ENCODE results near the gene KATNAL2. TPM values are rescaled to one million over a fixed set of nuclear protein-coding genes. Genes with fewer than 3 reads are reported as not detected.

The KATNAL2 gene
- total and polyA plus RNA-seq, 7 experiments from 2014 or later = 1.1 to 2.8 (median 1.7) TPM; not detected in 2

GRCh38 chr18:47150824-47151366, 233.5 kb downstream of the KATNAL2 start:
- H3K9me3 Mint-ChIP-seq = peaks cover 0 to 2% (median 0%) of the 10 kb centered on the region in 11 donors
- Histone ChIP-seq H3K27me3 (ENCODE audit: control insufficient read depth in 2 of 2, insufficient read depth in 2 of 2, low read length in 2 of 2) (no peaks in the 10 kb centered on the region), H3K9me3 (ENCODE audit: control insufficient read depth in 2 of 3, low read length in 3 of 3) (no peaks in the 10 kb centered on the region), H3K27ac (ENCODE audit: low read depth, low read length) (peak overlapping the region; percentile 83), H3K4me1 (ENCODE audit: control insufficient read depth in 2 of 2, insufficient read depth in 2 of 2, low read length in 2 of 2) (peaks cover 18 to 24% of the 10 kb centered on the region in 2 donors), H3K36me3 (ENCODE audit: control insufficient read depth in 2 of 3, insufficient read depth in 3 of 3, low read length in 3 of 3) (peaks cover 0 to 8% (median 6%) of the 10 kb centered on the region in 3 experiments), H3K4me3 (ENCODE audit: low read length) (peak overlapping the region; percentile 88)
- H3K4me3 Mint-ChIP-seq = peak overlapping the region; percentile 93 to 99 (median 98)
- POLR2A ChIA-PET = interaction anchor here (0.7 to 1.9 kb wide), 7 partner anchors 9 to 780 kb away, joined by 3 to 10 read pairs (median 4); partner anchors contain the start of genes KATNAL2, PIAS2 and SMAD2
- ATAC-seq (peak; percentile 4), DNase-seq (peak in 3 of 9 donors; percentile 8 to 26 (median 14))
- peaks cover 0 to 17% (median 0%) of the 10 kb centered on the region in 5 donors for H3K36me3 Mint-ChIP-seq
- intact Hi-C loops (cut with micrococcal nuclease) = loop anchor here (1.0 to 10.0 kb wide), 6 partner anchors 24 to 1184 kb away; partner anchors contain the start of genes SMAD2 (in 2 of the 2), EPG5 (in 1 of the 2), IER3IP1 (in 1 of the 2) and KATNAL2 (in 1 of the 2)
- H3K27ac Mint-ChIP-seq = peak overlapping the region; percentile 96 to 100 (median 97)
- H3K27me3 Mint-ChIP-seq = no peaks in the 10 kb centered on the region
- CTCF ChIA-PET = interaction anchor here (0.7 kb wide), 2 partner anchors 53 to 1563 kb away, joined by 3 read pairs; no protein-coding TSS in a partner anchor
- H3K4me1 Mint-ChIP-seq = peaks cover 28 to 57% (median 50%) of the 10 kb centered on the region in 7 donors

- H3K27me3 ChIP-seq (ENCODE audit: control insufficient read depth in 2 of 2, insufficient read depth in 2 of 2, low read length in 2 of 2) = no peaks in the 10 kb centered on the region
- H3K9me3 ChIP-seq (ENCODE audit: control insufficient read depth in 2 of 3, low read length in 3 of 3) = no peaks in the 10 kb centered on the region
- Mint-ChIP-seq H3K9me3 (peaks cover 0 to 2% (median 0%) of the 10 kb centered on the region in 11 donors), H3K27ac (peak overlapping the region; percentile 96 to 100 (median 97)), H3K36me3 (peaks cover 0 to 20% (median 0%) of the 10 kb centered on the region in 5 donors), H3K27me3 (no peaks in the 10 kb centered on the region), H3K4me3 (peak overlapping the region; percentile 93 to 99 (median 98)), H3K4me1 (peaks cover 28 to 52% (median 45%) of the 10 kb centered on the region in 7 donors)
- intact Hi-C loops (cut with micrococcal nuclease) = loop anchor here (2.0 to 10.0 kb wide), 2 partner anchors 783 to 1185 kb away; partner anchors contain the start of genes SMAD2 (in 2 of the 2) and EPG5 (in 1 of the 2)
- no peak for DNase-seq
- peak overlapping the region; percentile 83 for H3K27ac ChIP-seq (ENCODE audit: low read depth, low read length)
- no peak for ATAC-seq
- POLR2A ChIA-PET = interaction anchor here (1.0 to 1.9 kb wide), 5 partner anchors 14 to 779 kb away, joined by 3 to 10 read pairs (median 4); partner anchors contain the start of genes KATNAL2, PIAS2 and SMAD2
- peaks cover 18 to 24% of the 10 kb centered on the region in 2 donors for H3K4me1 ChIP-seq (ENCODE audit: control insufficient read depth in 2 of 2, insufficient read depth in 2 of 2, low read length in 2 of 2)
- CTCF ChIA-PET = interaction anchor here (0.7 kb wide), 1 partner anchor 1564 kb away, joined by 3 read pairs; no protein-coding TSS in a partner anchor
- H3K4me3 ChIP-seq (ENCODE audit: low read length) = peak overlapping the region; percentile 88
- H3K36me3 ChIP-seq (ENCODE audit: control insufficient read depth in 2 of 3, insufficient read depth in 3 of 3, low read length in 3 of 3) = peaks cover 0 to 8% (median 6%) of the 10 kb centered on the region in 3 experiments
These were observed 234.0 kb downstream of the KATNAL2 start for GRCh38 chr18:47151439-47151838.

Other genes with a start within 250 kb of the KATNAL2 start
- under 1 TPM in 2 of 5 experiments, not detected in 3; 0.02 to 0.11 TPM for gene ST8SIA5, start 160.5 kb upstream of the KATNAL2 start, total RNA-seq
- not detected for gene ST8SIA5, start 160.5 kb upstream of the KATNAL2 start, polyA plus RNA-seq
- 10 to 100 TPM; 29.8 to 40.6 (median 36.1) TPM for gene PIAS2, start 95 bp upstream of the KATNAL2 start, total RNA-seq
- gene PIAS2, start 95 bp upstream of the KATNAL2 start, polyA plus RNA-seq = 10 to 100 TPM; 16.3 to 20.8 TPM
- not detected for gene ELOA2, start 118.0 kb downstream of the KATNAL2 start, total RNA-seq
- gene ELOA2, start 118.0 kb downstream of the KATNAL2 start, polyA plus RNA-seq = not detected
- gene HDHD2, start 232.9 kb downstream of the KATNAL2 start, total RNA-seq = 10 to 100 TPM; 22.7 to 45.7 (median 38.0) TPM
- gene HDHD2, start 232.9 kb downstream of the KATNAL2 start, polyA plus RNA-seq = 10 to 100 TPM; 45.6 to 58.7 TPM